WERI-Rb-1 (cell line): ENCODE results near the gene ACAP1.

Experiments used
- DNase-seq: peaks from one replicate; pipeline ENCODE4 v3.0.0-alpha.2; 2020
- H3K27ac ChIP-seq: fragments of 250-450 bp; sonication (Bioruptor Pico); 2 replicates; pipeline ENCODE4 v1.5.1; 2020; ENCODE audit warnings: mild to moderate bottlenecking, moderate library complexity
- H3K27me3 ChIP-seq: fragments of 250-450 bp; sonication (Bioruptor Pico); 2 replicates; pipeline ENCODE4 v1.5.1; 2021; ENCODE audit warnings: mild to moderate bottlenecking, low read depth, moderate library complexity; ENCODE audit not compliant: insufficient read depth, severe bottlenecking
- H3K36me3 ChIP-seq: fragments of 250-450 bp; sonication (Bioruptor Pico); 2 replicates; pipeline ENCODE4 v1.5.1; 2020; ENCODE audit warnings: mild to moderate bottlenecking, moderate library complexity
- H3K4me3 ChIP-seq: 2 replicates; pipeline ENCODE4 v1.5.1; 2011; ENCODE audit warnings: low read depth, mild to moderate bottlenecking, control low read depth, low read length
- H3K9me3 ChIP-seq: fragments of 250-450 bp; sonication (Bioruptor Pico); 2 replicates; pipeline ENCODE4 v1.5.1; 2021; ENCODE audit warnings: mild to moderate bottlenecking, moderate library complexity; ENCODE audit not compliant: severe bottlenecking
- CTCF ChIP-seq: IDR thresholded peaks from 2 replicates; pipeline ENCODE4 v1.5.1; 2011; ENCODE audit warnings: low read depth, mild to moderate bottlenecking, control low read depth, inconsistent platforms, low read length

The ACAP1 gene

GRCh38 chr17:7292729-7293128, 43.6 kb upstream of the ACAP1 start:
- no peaks in the 10 kb centered on the region for H3K36me3 ChIP-seq
- no peak overlapping the region for H3K27ac ChIP-seq
- no peaks in the 10 kb centered on the region for H3K9me3 ChIP-seq
- no peaks in the 10 kb centered on the region for H3K27me3 ChIP-seq
- TF ChIP-seq CTCF = no peak
- H3K4me3 ChIP-seq = no peak overlapping the region
- DNase-seq = no peak

DNA sequence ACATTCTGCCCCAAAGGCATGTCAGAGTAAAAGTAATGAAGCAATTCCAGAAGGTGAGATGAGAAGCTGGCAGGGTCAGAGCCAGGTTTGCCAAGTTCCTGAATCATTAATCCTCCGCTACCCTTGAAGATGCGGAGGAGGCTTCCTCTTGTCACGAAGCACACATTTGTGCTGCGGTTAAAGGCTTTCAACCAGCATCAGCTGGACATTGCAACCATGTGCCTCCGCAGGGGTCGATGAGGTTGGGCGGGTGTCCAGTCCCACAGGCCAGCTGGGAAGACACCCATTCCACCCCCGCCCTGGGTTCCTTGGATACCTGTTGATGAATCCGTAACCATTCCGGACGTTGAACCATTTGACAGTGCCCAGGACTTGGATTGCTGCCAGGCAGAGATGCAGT, 43.2 kb upstream of the ACAP1 start:
- no peak for DNase-seq
- no peak overlapping the region for H3K27ac ChIP-seq
- H3K9me3 ChIP-seq = no peaks in the 10 kb centered on the region
- H3K27me3 ChIP-seq = no peaks in the 10 kb centered on the region
- no peak overlapping the region for H3K4me3 ChIP-seq
- no peaks in the 10 kb centered on the region for H3K36me3 ChIP-seq
- TF ChIP-seq CTCF = no peak

DNA sequence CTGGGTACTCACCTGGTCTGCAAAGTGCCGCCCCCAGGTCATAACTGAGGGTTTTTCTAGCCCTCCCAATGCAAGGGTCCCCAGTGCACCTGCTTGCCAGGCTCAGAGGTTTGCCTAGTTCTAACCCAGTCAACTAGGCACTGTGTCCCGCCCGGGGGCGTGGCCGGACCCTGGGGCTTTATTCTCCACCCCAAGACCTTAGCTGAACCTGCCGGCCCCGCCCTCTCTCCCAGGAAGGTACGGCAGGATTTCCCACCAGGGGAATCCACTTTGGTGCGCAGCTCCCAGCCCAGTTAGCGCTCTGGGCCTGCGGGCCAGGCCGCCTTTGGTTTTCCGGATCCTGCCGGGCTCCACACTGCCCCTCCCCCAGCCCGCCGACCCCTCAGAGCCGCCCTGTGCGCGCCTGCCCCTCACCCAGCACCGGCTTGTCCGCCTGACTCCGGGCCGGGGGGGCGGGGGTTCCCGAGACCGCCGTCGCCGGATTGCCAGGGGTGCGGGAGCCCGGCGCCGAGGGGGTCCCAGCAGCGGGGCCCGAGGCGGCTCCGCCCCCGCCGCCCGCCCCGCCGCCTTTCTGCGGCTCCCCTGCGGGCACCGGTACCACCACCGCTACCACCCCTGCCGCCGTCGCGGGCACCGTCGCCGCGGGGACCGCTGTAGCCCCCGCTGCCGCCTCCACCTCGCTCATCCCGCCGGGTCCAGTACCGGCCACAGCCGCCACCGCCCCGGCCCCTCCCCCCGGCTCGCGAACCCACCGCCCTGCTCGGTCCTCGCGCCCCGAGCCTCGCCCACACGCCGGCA, 42.3 kb upstream of the ACAP1 start:
- no peaks in the 10 kb centered on the region for H3K27me3 ChIP-seq
- peak; percentile 91 for DNase-seq
- no peaks in the 10 kb centered on the region for H3K9me3 ChIP-seq
- peak overlapping the region; percentile 36; the same call in 1 of the 2 replicates for H3K27ac ChIP-seq
- H3K36me3 ChIP-seq = no peaks in the 10 kb centered on the region
- no peak for TF ChIP-seq CTCF
- peak overlapping the region; percentile 42 for H3K4me3 ChIP-seq

GRCh38 chr17:7294614-7295153, 41.6 kb upstream of the ACAP1 start, which contains the start of gene YBX2:
Gene YBX2 (minus strand): TSS chr17:7294639. CDS start chr17:7294500, 139 bp downstream.
- peak; percentile 96 for DNase-seq
- Histone ChIP-seq H3K27ac (peak within 1 kb of the TSS; percentile 36), H3K4me3 (peak within 1 kb of the TSS; percentile 42), H3K36me3 (no peaks in the 10 kb centered on the region), H3K27me3 (no peaks in the 10 kb centered on the region), H3K9me3 (no peaks in the 10 kb centered on the region)
- TF ChIP-seq CTCF = no peak

DNA sequence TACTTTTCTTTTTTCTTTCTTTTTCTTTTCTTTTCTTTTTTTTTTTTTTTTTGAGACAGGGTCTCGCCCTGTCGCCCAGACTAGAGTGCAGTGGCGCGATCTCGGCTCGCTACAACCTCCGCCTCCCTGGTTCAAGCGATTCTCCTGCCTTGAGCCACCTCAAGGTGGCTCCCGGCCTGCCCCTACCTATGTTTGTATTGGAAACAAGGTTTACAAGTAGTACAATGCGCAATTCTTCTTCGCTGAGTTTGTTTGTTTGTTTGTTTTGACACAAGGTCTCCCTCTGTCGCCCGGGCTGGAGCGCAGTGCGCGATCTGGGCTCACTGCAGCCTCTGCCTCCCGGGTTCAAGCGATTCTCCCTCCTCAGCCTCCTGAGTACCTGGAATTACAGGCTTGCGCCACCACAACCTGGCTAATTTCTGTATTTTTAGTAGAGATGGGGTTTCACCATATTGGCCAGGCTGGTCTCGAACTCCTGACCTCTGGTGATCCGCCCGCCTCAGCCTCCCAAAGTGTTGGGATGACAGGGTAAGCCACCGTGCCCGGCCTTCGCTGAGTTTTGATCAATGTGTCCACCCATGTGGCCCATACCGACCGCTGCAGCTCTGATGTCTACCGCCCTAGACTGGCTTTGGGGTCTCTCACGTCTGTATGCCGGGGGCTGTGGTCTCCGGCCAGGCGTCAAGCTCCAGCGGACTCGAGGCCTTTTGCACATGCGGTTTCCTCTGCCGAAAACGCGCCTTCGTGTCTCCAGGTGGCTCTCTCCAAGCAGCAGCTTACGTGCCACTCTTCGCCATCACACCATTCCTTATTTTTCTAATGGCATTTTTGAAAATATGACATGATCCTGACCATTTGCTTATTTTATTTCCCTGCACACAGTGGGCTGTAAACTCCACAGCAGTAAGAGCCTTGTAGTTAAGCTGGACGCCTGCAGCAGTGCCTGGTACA, 40.8 kb upstream of the ACAP1 start:
- DNase-seq = no peak
- no peak for TF ChIP-seq CTCF

More for the DNA sequence above, 40.8 kb upstream of the ACAP1 start:
- Histone ChIP-seq H3K36me3 (no peaks in the 10 kb centered on the region), H3K27ac (no peak overlapping the region; the same call in 1 of the 2 replicates), H3K9me3 (no peaks in the 10 kb centered on the region), H3K4me3 (no peak overlapping the region), H3K27me3 (no peaks in the 10 kb centered on the region)
